Osteocyte (in vitro differentiated cells): Measurements from ENCODE around the gene TWIST2. TPM values are rescaled to one million over a fixed set of nuclear protein-coding genes. Genes with fewer than 3 reads are reported as not detected.
A peak's percentile ranks its signal among the peaks of the same experiment; 100 is the strongest.

Experiments
- DNase-seq: peaks from one replicate; pipeline ENCODE4 v3.0.0; 2021; ENCODE audit warnings: mixed read lengths; ENCODE audit not compliant: unreplicated experiment; ENCODE audit errors: extremely low spot score
- H3K27ac Mint-ChIP-seq: one replicate; pipeline ENCODE4 v1.8.0; 2021; ENCODE audit warnings: mild to moderate bottlenecking, mixed read lengths; ENCODE audit not compliant: unreplicated experiment
- H3K27me3 Mint-ChIP-seq: one replicate; pipeline ENCODE4 v1.8.0; 2021; ENCODE audit warnings: mixed read lengths; ENCODE audit not compliant: unreplicated experiment
- H3K36me3 Mint-ChIP-seq: one replicate; pipeline ENCODE4 v1.8.0; 2021; ENCODE audit warnings: mixed read lengths; ENCODE audit not compliant: unreplicated experiment
- H3K4me1 Mint-ChIP-seq: one replicate; pipeline ENCODE4 v1.8.0; 2021; ENCODE audit warnings: mixed read lengths; ENCODE audit not compliant: unreplicated experiment
- H3K4me3 Mint-ChIP-seq: one replicate; pipeline ENCODE4 v1.8.0; 2021; ENCODE audit warnings: mild to moderate bottlenecking, moderate library complexity, mixed read lengths; ENCODE audit not compliant: unreplicated experiment
- H3K9me3 Mint-ChIP-seq: one replicate; pipeline ENCODE4 v1.8.0; 2021; ENCODE audit warnings: mixed read lengths; ENCODE audit not compliant: unreplicated experiment
- CTCF ChIP-seq: fragments of 200-600 bp; sonication (generic); IDR thresholded peaks from 2 replicates; pipeline ENCODE4 v1.5.0; 2021; ENCODE audit warnings: antibody characterized with exemption, mild to moderate bottlenecking, moderate library complexity
- total RNA-seq: library from RNA; stranded (reverse); gene quantifications from 2 replicates; pipeline ENCODE4 v1.2.1, GENCODE V29; 2021

The TWIST2 gene
- total RNA-seq, 1 donor from 2014 or later, result 6.0 TPM

GRCh38 chr2:238900511-238900910 is 52.6 kb downstream of the TWIST2 start:
- peaks cover 44% of the 10 kb centered on the region for H3K4me1 Mint-ChIP-seq
- TF ChIP-seq CTCF, result no peak
- H3K27ac Mint-ChIP-seq, result peak overlapping the region; percentile 43

GRCh38 chr2:238901461-238902057 is 53.7 kb downstream of the TWIST2 start:
- no peak for TF ChIP-seq CTCF
- Mint-ChIP-seq H3K4me3 (no peak overlapping the region), H3K27ac (no peak overlapping the region), H3K9me3 (no peaks in the 10 kb centered on the region), H3K4me1 (peaks cover 33% of the 10 kb centered on the region), H3K27me3 (no peaks in the 10 kb centered on the region), H3K36me3 (no peaks in the 10 kb centered on the region)
- no peak for DNase-seq

More at GRCh38 chr2:238900511-238900910, 52.6 kb downstream of the TWIST2 start:
- no peaks in the 10 kb centered on the region for H3K9me3 Mint-ChIP-seq
- no peaks in the 10 kb centered on the region for H3K36me3 Mint-ChIP-seq
- no peak overlapping the region for H3K4me3 Mint-ChIP-seq
- no peak for DNase-seq
- H3K27me3 Mint-ChIP-seq, result no peaks in the 10 kb centered on the region

DNA sequence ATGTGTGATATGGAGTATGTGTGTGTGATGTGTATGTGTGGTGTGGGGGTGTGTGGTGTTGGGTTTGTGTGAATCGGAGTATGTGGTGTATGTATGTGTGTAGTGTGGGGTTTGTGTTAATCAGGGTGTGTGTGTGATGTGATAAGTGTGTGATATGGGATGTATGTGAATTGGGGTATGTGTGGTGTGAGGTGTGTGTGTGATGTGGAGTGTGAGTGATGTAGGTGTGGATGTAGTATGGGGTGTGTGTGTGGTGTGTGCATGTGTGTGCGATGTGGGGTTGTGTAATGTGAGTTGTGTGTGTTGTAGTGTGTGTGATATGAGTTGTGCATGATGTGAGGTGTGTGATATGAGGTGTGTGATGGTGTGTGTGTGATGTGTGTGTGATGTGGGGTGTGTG is 54.4 kb downstream of the TWIST2 start:
- Mint-ChIP-seq H3K36me3 (no peaks in the 10 kb centered on the region), H3K4me1 (peaks cover 26% of the 10 kb centered on the region), H3K9me3 (no peaks in the 10 kb centered on the region), H3K27ac (no peak overlapping the region), H3K27me3 (no peaks in the 10 kb centered on the region), H3K4me3 (no peak overlapping the region)
- no peak for TF ChIP-seq CTCF
- no peak for DNase-seq

GRCh38 chr2:238903141-238903540 is 55.3 kb downstream of the TWIST2 start:
- no peaks in the 10 kb centered on the region for H3K36me3 Mint-ChIP-seq
- no peak for DNase-seq
- no peaks in the 10 kb centered on the region for H3K9me3 Mint-ChIP-seq
- TF ChIP-seq CTCF, result no peak
- H3K4me3 Mint-ChIP-seq, result no peak overlapping the region
- H3K27me3 Mint-ChIP-seq, result no peaks in the 10 kb centered on the region
- H3K4me1 Mint-ChIP-seq, result peaks cover 20% of the 10 kb centered on the region
- no peak overlapping the region for H3K27ac Mint-ChIP-seq

DNA sequence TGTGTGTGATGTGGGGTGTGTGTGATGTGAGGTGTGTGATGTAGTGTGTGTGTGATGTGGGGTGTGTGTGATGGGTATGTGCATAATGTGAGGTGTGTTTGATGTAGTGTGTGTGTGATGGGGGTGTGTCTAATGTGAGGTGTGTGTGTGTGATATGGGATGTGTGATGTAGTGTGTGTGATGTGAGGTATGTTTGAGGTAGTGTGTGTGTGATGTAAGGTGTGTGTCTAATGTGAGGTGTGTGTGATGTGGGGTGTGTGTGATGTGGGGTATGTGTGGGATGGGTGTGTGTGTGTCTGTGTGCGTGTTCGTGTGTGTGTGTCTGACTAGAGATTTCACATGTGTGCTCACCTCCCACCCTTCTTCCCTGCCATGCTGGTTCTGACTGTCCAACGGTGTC is 56.3 kb downstream of the TWIST2 start:
- Mint-ChIP-seq H3K27me3 (no peaks in the 10 kb centered on the region), H3K36me3 (no peaks in the 10 kb centered on the region), H3K27ac (no peak overlapping the region), H3K9me3 (no peaks in the 10 kb centered on the region), H3K4me3 (no peak overlapping the region), H3K4me1 (peaks cover 19% of the 10 kb centered on the region)
- DNase-seq, result no peak
- TF ChIP-seq CTCF, result no peak
